H1 (cell line): Measurements from ENCODE around the gene ST3GAL2. TPM values are rescaled to one million over a fixed set of nuclear protein-coding genes. Genes with fewer than 3 reads are reported as not detected.

ENCODE experiments used
- CTCF ChIA-PET: fragments of 300-600 bp; sonication (Branson Sonifier 250); formaldehyde crosslinking; loops from one replicate; lab custom pipeline; 2021; ENCODE audit not compliant: partially characterized antibody; lab: Charles Lee
- POLR2A ChIA-PET: fragments of 300-600 bp; sonication (Branson Sonifier 250); formaldehyde crosslinking; loops from one replicate; lab custom pipeline; 2021; ENCODE audit warnings: inconsistent platforms; ENCODE audit not compliant: partially characterized antibody; lab: Charles Lee
- DNase-seq, 2 experiments: peaks; one replicate each; pipeline versions ENCODE4 v3.0.0 to v3.0.0-alpha.2; 2010 to 2022; ENCODE audit warnings: low spot score in 2 of 2, low read depth in 1 of 2, mixed read lengths in 1 of 2
- FAIRE-seq: peaks from 2 replicates; lab custom pipeline; 2011; peaks lifted over from hg19 to GRCh38; lab: Jason Lieb, UNC
- H2AFZ ChIP-seq: 2 replicates; pipeline ENCODE4 v1.8.1; 2012; ENCODE audit warnings: low read length, inconsistent platforms
- H2AK5ac ChIP-seq: 2 replicates; pipeline ENCODE4 v1.6.1; 2013; ENCODE audit warnings: low read depth, low read length
- H2BK120ac ChIP-seq: replicated peaks from 2 replicates; pipeline ENCODE3; 2013; ENCODE audit warnings: low read depth, low read length, inconsistent platforms
- H2BK12ac ChIP-seq: 2 replicates; pipeline ENCODE4 v1.6.1; 2013; ENCODE audit warnings: low read depth, low read length
- H2BK15ac ChIP-seq: 2 replicates; pipeline ENCODE4 v1.6.1; 2013; ENCODE audit warnings: low read length
- H2BK20ac ChIP-seq: 2 replicates; pipeline ENCODE4 v1.6.1; 2013; ENCODE audit warnings: low read length
- H2BK5ac ChIP-seq: 2 replicates; pipeline ENCODE4 v1.6.1; 2013; ENCODE audit warnings: low read depth, low read length
- H3K14ac ChIP-seq: 2 replicates; pipeline ENCODE4 v1.6.1; 2013; ENCODE audit warnings: inconsistent platforms; ENCODE audit not compliant: insufficient read length
- H3K18ac ChIP-seq: 2 replicates; pipeline ENCODE4 v1.6.1; 2013; ENCODE audit warnings: low read length; ENCODE audit errors: extremely low read depth
- H3K23ac ChIP-seq: 2 replicates; pipeline ENCODE4 v1.6.1; 2013; ENCODE audit warnings: inconsistent platforms; ENCODE audit not compliant: insufficient read length
- H3K23me2 ChIP-seq: 2 replicates; pipeline ENCODE4 v1.6.1; 2013; ENCODE audit warnings: low read depth, low read length
- H3K27ac ChIP-seq: 2 replicates; pipeline ENCODE4 v1.6.1; 2011; ENCODE audit warnings: low read depth, low read length, inconsistent platforms
- H3K27me3 ChIP-seq, 4 experiments: replicated peaks in 1 of 4; 1 replicate in 1 of 4; 2 replicates in 3 of 4; pipeline versions ENCODE4 v1.6.1 to v1.8.1; 2011 to 2013; ENCODE audit warnings: low read length in 3 of 4, mild to moderate bottlenecking in 3 of 4, inconsistent platforms in 2 of 4, mixed read lengths in 2 of 4, moderate library complexity in 1 of 4; ENCODE audit not compliant: control insufficient read depth in 3 of 4, insufficient read depth in 3 of 4; ENCODE audit errors: extremely low read depth in 1 of 4
- H3K36me3 ChIP-seq, 4 experiments: 2 replicates each; pipeline versions ENCODE4 v1.6.1 to v1.8.1; 2011 to 2013; ENCODE audit warnings: mild to moderate bottlenecking in 4 of 4, low read length in 3 of 4, moderate library complexity in 2 of 4, control low read depth in 1 of 4, inconsistent platforms in 1 of 4; ENCODE audit not compliant: insufficient read depth in 4 of 4, control insufficient read depth in 2 of 4
- H3K4ac ChIP-seq: replicated peaks from 2 replicates; pipeline ENCODE3; 2013; ENCODE audit warnings: low read length, low read depth, mixed read lengths, inconsistent platforms; ENCODE audit not compliant: insufficient read length
- H3K4me1 ChIP-seq, 4 experiments: replicated peaks in 1 of 4; 1 replicate in 1 of 4; 2 replicates in 3 of 4; pipeline versions ENCODE4 v1.6.1 to v1.8.1; 2011 to 2013; ENCODE audit warnings: low read length in 3 of 4, inconsistent platforms in 2 of 4, mixed read lengths in 1 of 4; ENCODE audit not compliant: insufficient read depth in 4 of 4, control insufficient read depth in 3 of 4
- H3K4me2 ChIP-seq, 2 experiments: 2 replicates each; pipeline versions ENCODE4 v1.6.1 to v1.8.1; 2011 to 2013; ENCODE audit warnings: low read depth in 2 of 2, low read length in 2 of 2, control low read depth in 1 of 2, inconsistent platforms in 1 of 2, mild to moderate bottlenecking in 1 of 2; ENCODE audit not compliant: insufficient read depth in 1 of 2
- H3K4me3 ChIP-seq, 4 experiments: fragments of 200-600, 300-600 bp in 1 of 4; sonication (generic), shearing (Covaris generic), sonication (Bioruptor Twin) in 1 of 4; 2 replicates each; pipeline versions ENCODE4 v1.5.1 to v1.8.1; 2011 to 2016; ENCODE audit warnings: low read length in 4 of 4, low read depth in 3 of 4, control low read depth in 2 of 4, inconsistent platforms in 2 of 4, mild to moderate bottlenecking in 2 of 4, mixed read lengths in 1 of 4, moderate library complexity in 1 of 4; ENCODE audit not compliant: insufficient read depth in 2 of 4; ENCODE audit errors: extremely low read depth in 1 of 4
- H3K56ac ChIP-seq: replicated peaks from 2 replicates; pipeline ENCODE3; 2013; ENCODE audit warnings: low read depth, mild to moderate bottlenecking, mixed read lengths, low read length, inconsistent platforms; ENCODE audit not compliant: insufficient read length
- H3K79me1 ChIP-seq: 2 replicates; pipeline ENCODE4 v1.6.1; 2013; ENCODE audit warnings: low read depth, low read length, control low read depth
- H3K79me2 ChIP-seq, 2 experiments: 2 replicates each; pipeline versions ENCODE4 v1.6.1 to v1.8.1; 2012 to 2013; ENCODE audit warnings: low read length in 2 of 2, mild to moderate bottlenecking in 2 of 2, inconsistent platforms in 1 of 2; ENCODE audit not compliant: insufficient read depth in 2 of 2, control insufficient read depth in 1 of 2
- H3K9ac ChIP-seq, 4 experiments: replicated peaks in 1 of 4; 1 replicate in 1 of 4; 2 replicates in 3 of 4; pipeline versions ENCODE4 v1.6.1 to v1.8.1; 2011 to 2013; ENCODE audit warnings: low read depth in 3 of 4, low read length in 3 of 4, control low read depth in 2 of 4, mild to moderate bottlenecking in 2 of 4, moderate library complexity in 2 of 4, inconsistent platforms in 1 of 4; ENCODE audit errors: extremely low read depth in 1 of 4
- H3K9me3 ChIP-seq, 2 experiments: 2 replicates each; pipeline versions ENCODE4 v1.6.1 to v1.8.1; 2012 to 2013; ENCODE audit warnings: mild to moderate bottlenecking in 2 of 2, moderate library complexity in 2 of 2, control low read depth in 1 of 2, inconsistent platforms in 1 of 2, low read depth in 1 of 2, low read length in 1 of 2, mixed read lengths in 1 of 2; ENCODE audit not compliant: insufficient read depth in 2 of 2
- H4K20me1 ChIP-seq, 2 experiments: replicated peaks in 1 of 2; 2 replicates each; pipeline versions ENCODE3 to v1.8.1; 2011 to 2013; ENCODE audit warnings: inconsistent platforms in 2 of 2, low read length in 2 of 2, mild to moderate bottlenecking in 1 of 2; ENCODE audit not compliant: insufficient read depth in 2 of 2, control insufficient read depth in 1 of 2
- H4K5ac ChIP-seq: 2 replicates; pipeline ENCODE4 v1.6.1; 2013; ENCODE audit warnings: low read length, low read depth, mixed read lengths, inconsistent platforms; ENCODE audit not compliant: insufficient read length
- H4K8ac ChIP-seq: 2 replicates; pipeline ENCODE4 v1.8.0; 2013; ENCODE audit warnings: mild to moderate bottlenecking, moderate library complexity, low read length, inconsistent platforms; ENCODE audit not compliant: insufficient read depth; ENCODE audit errors: extremely low read depth
- H4K91ac ChIP-seq: replicated peaks from 2 replicates; pipeline ENCODE3; 2013; ENCODE audit warnings: low read length, mixed read lengths, inconsistent platforms; ENCODE audit not compliant: insufficient read length
- FOSL1 ChIP-seq: IDR thresholded peaks from 2 replicates; pipeline ENCODE4 v1.6.1; 2011; ENCODE audit warnings: mild to moderate bottlenecking, low read depth, low read length, moderate library complexity; ENCODE audit not compliant: insufficient read depth
- POLR2AphosphoS5 ChIP-seq: IDR thresholded peaks from 2 replicates; pipeline ENCODE4 v1.6.1; 2011; ENCODE audit warnings: low read depth, low read length
- WGBS, 2 experiments: shearing (Covaris generic) in 1 of 2; methylation state at CpG; one replicate each; pipeline versions ENCODE4 v1.1.6 to v1.1.7; 2013 to 2015; ENCODE audit warnings: low lambda C conversion rate in 2 of 2, mixed read lengths in 2 of 2, inconsistent platforms in 1 of 2, low coverage in 1 of 2, missing lambda C conversion rate in 1 of 2; ENCODE audit not compliant: insufficient replicate concordance in 2 of 2, insufficient coverage in 1 of 2, insufficient read length in 1 of 2; ENCODE audit errors: extremely low coverage in 1 of 2, missing lambda C conversion rate in 1 of 2; 5-methylcytosine and 5-hydroxymethylcytosine counted together
- polyA plus RNA-seq, 7 experiments: library from polyadenylated mRNA; depleted of rRNA in 3 of 7; stranded (reverse) in 5 of 7; unstranded in 2 of 7; fragments of >200 nt in 5 of 7; fragments of 200-250 nt in 2 of 7; gene quantifications; 1 replicate in 5 of 7; 2 replicates in 1 of 7; 4 replicates in 1 of 7; pipeline versions ENCODE4 v1.2.1 to v1.2.3, GENCODE V29; 2011 to 2013; ENCODE audit warnings: missing spikeins in 2 of 7, mixed read lengths in 2 of 7
- total RNA-seq: library from RNA; stranded (reverse); fragmentation: NEBNext Ultra II Directional; extraction: Animal tissue kit (Norgen Biotek cat#: 25700); gene quantifications from 2 replicates; pipeline ENCODE4 v1.2.1, GENCODE V29; 2021

ST3GAL2 gene
- total and polyA plus RNA-seq, 2 of the 8 experiments (the other 6 are each of a cell fraction or from before 2014, with no cell fraction given), result 14.4 to 39.7 TPM

DNA sequence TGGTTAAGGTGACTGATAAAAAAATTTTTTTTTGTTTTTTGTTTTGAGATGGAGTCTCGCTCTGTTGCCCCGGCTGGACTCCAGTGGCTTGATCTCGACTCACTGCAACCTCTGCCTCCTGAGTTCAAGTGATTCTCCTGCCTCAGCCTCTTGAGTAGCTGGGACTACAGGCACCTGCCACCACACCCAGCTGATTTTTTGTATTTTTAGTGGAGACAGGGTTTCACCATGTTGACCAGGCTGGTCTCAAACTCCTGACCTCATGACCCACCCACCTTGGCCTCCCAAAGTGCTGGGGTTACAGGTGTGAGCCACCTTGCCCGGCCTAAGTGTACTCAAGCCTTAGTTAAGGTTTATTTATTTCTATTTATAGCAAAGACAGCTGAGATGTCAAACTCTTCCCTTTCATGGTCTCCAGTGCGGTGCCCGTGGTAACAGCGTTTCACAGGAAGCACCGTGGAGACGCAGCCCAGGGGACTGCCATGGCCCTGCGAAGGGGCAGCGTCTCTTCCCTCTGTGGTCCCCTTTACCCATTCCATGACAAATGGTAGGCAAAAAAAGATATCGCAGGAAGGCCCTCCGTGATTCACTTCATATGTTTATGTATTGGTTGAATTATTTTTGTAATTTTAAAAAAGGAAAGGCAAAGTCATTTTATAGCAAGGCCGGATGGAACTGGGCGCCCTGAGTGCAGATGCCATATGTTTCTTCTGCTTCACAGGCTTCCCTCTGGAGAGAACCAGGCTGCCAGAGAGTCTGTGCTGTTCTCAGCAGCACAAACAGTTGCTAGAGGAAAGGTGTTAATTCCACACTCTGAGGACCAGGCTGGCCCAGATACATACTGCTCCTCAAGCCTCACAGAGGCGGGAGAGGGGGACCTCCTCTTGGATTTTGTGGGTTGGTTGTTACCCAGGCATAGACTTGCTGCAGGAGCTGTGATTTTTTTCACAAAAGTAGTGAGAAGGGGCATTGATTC is 63.0 kb downstream of the ST3GAL2 start:
- Histone ChIP-seq H4K5ac (no peak overlapping the region), H3K36me3 (peaks cover 5 to 39% (median 17%) of the 10 kb centered on the region in 4 experiments)

More for the DNA sequence above, 63.0 kb downstream of the ST3GAL2 start:
- Histone ChIP-seq H3K18ac (no peak overlapping the region), H3K4me3 (no peak overlapping the region), H2BK20ac (no peak overlapping the region), H3K56ac (no peak overlapping the region), H3K79me2 (peaks cover 0 to 13% of the 10 kb centered on the region in 2 experiments; a peak in 2 of 4 replicates), H2BK120ac (no peak overlapping the region), H2AK5ac (no peak overlapping the region), H2BK12ac (no peak overlapping the region), H3K14ac (no peak overlapping the region), H3K23me2 (peaks cover 8% of the 10 kb centered on the region; the same call in 1 of the 2 replicates), H3K23ac (no peak overlapping the region), H3K9ac (no peak overlapping the region), H4K91ac (no peak overlapping the region), H3K9me3 (no peaks in the 10 kb centered on the region), H3K27me3 (no peaks in the 10 kb centered on the region), H4K20me1 (no peaks in the 10 kb centered on the region), H2AFZ (no peak overlapping the region), H4K8ac (no peak overlapping the region), H2BK15ac (no peak overlapping the region), H2BK5ac (no peak overlapping the region), H3K4me1 (no peaks in the 10 kb centered on the region; a peak in 1 of 7 replicates), H3K79me1 (no peaks in the 10 kb centered on the region), H3K27ac (no peak overlapping the region), H3K4ac (no peak overlapping the region), H3K4me2 (no peak overlapping the region)
- WGBS, 2 experiments, result 87% methylated on average over 16 of the region's 16 CpGs; no CpG with 5 or more reads in 1 of the 2 experiments
- TF ChIP-seq POLR2AphosphoS5 (0 out of 2 replicates have a peak, but pooled peaks have one; percentile 28), FOSL1 (no peak)
- ChIA-PET POLR2A (interaction anchor here (0.7 to 1.4 kb wide), 9 partner anchors 7 to 149 kb away, joined by 3 to 5 read pairs (median 3); partner anchors contain the start of genes DDX19A and FCSK), CTCF (interaction anchor here (13.5 kb wide), 1 partner anchor 97 kb away, joined by 117 read pairs; no protein-coding TSS in a partner anchor)
- FAIRE-seq (no peak), DNase-seq (no peak)
